Stimulated activated CD8-positive, alpha-beta memory T cell treated with anti-CD3 and anti-CD28 coated beads, Interleukin-2, amount 100 ng/mL, for 48 hours (primary cell): ENCODE results near the gene PRR20G.

Source experiments
- DNase-seq, 2 donors: peaks; one replicate each; pipeline ENCODE4 v3.0.0-alpha.2; 2020; ENCODE audit warnings: low read depth in 2 of 2

The PRR20G gene

DNA sequence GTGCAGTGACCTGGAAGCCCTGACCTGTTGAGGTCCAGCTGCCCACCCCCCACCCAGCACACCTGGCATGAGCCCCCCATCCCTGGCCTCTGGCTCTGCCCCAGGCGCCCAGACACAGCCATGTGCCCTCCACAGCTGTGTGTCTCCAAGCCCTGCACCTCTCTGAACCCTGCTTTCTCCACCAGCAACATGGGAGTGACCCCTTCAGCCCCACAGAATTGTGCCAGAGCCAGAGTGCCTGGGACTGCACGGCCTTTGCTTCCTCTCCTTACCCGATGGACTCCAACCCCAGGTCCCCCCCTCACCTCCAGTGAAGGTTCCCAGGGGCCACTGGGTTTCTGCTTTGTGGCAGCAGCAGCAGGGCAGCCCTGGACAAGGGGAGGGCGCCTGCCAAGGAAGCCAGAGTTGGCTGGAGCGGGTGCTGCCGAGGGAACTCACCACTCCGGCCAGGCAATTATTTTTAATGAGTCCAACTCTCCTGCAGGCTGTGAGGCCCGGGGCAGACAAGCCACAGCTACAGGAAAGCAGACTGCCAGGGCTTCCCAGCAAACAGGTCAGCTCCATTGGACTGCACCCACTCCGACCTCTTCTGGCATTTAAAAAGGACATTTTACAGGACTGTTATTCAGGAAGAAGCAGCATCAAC lies 24.1 kb downstream of the PRR20G start:
- DNase-seq, result no peak

GRCh38 chr3:127263037-127263436 lies 24.8 kb downstream of the PRR20G start:
- DNase-seq, result no peak

DNA sequence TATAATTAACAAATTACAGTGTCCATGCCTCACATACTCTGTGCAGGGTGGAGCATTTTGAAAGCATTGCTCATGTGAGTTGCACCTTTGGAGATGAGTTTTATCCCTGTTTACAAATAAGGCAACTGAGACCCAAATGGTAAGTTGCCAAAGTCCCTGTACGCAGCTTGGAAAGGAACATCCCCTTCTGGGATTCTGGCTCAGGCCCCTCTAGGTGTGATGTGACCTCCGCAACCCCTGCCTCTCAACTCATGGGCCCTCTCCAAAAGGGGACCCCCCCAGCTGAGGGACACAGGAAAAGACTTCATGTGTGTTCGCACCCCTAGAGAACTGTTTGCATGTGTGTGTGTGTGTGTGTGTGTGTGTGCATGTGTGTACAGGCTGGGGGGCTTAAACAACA lies 25.3 kb downstream of the PRR20G start:
- DNase-seq, result no peak

DNA sequence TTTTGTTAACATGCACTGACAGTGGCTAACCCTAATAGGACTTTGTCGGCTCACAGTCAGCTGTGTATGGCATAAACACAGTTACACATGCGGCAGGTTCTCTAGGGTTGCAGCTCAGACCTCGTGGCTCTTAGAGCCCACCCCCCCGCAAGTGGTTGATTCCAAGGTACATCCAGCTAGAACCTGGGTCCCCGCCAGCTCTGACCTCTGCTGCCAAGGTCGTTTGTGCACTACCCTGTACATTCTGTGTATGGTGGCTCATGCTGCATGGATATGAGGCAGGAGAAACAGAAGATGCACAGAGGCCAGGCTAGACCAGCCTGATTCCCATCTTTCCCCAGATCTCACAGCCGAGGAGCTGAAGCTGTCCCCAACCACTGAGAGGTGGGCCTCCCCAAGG lies 25.9 kb downstream of the PRR20G start:
- DNase-seq, result no peak

DNA sequence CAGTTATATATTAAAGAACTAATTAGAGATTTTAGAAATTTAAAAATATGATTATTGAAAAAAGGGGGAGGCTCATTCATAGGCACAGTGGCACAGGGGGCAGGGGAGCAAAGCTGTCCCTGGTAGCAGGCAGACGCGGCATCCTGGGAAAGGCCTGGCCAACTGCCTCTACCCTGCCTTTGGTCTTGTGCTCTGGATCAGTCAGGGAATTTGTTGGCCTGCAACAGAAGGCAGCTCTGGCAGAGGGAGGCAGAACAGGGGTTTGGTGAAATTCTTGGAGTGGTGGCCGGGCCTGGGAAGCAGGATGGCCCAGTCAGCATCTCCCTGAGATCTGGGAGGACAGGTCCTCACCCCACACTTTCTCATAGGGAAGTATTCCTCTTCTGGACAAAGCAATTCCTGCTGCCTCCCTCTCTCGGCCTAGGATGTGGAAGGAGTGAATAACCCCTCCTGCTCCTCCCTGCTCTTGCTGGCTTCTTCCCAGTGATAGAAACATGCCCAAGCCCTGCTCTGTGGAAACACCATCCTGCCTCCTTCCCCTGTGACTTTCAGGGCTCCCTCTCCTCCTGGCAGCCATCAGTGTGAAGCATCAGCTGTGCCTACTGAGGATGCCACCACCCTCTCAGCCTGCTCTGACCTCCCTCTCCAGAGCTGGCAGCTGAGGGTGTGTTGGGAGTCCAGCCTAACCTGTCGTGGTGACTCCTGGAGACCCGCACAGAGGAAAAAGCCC lies 26.9 kb downstream of the PRR20G start:
- DNase-seq, result no peak

DNA sequence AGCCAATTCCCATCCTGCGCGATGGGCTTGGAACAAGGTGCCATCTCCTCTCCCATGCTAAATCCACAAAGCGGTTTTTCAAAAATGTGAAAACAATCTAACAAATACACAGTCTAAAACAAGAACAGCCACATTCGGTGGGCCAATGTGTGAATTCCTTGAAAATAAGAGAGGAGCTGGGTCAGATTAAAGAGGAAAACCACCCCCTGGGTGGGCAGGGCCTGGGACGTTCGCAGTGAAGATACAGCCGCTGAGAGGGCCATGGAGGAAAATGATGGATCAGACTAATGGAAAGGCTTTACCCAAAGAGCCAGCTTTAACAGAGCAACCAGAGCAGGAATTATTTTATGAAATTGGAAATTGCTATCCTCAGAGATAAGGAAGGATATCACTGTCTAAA lies 27.4 kb downstream of the PRR20G start:
- no peak for DNase-seq

- DNase-seq, result no peak
Measured at GRCh38 chr3:127259882-127260281, 28.0 kb downstream of the PRR20G start.

DNA sequence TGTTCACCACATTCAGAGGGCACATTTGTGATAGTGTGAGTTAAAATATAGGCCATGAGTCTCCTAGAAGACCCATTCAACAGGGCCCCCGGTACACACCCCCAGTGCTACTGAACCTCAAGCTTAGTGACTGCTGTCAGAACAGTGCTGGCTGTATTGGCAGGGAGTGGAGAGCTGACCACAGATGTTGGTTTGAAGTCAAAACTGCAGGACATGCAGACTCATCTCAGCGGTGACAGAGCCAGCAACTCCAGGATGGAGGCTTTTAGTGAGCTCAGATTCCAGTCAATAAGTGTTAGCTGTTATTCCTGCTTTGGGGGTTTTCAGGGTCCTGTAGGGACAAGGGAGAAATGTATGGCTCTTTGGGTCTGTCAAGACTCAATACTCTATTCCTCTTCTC lies 29.1 kb downstream of the PRR20G start:
- no peak for DNase-seq

DNA sequence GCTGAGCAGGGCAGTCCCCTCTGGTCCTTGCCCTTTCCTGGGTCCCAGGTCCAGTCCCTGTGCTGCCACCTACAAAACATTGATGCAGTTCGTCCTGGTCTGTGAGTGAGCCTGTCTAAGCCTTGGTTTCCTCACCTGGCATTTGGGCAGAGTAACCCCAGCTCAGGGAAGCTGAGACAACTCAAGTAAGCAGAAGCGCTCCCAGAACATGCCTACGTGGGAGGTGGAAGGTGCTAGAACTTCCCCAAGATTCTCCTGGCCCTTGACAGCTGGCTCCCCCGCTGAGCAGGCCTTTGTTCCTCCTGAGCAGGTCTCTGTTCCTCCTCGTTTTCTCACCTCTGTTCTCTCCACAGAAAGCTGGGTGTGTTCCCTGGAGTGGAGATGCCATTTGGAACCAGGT lies 30.5 kb downstream of the PRR20G start:
- no peak for DNase-seq

GRCh38 chr3:127256733-127257271 lies 31.0 kb downstream of the PRR20G start:
- no peak for DNase-seq

DNA sequence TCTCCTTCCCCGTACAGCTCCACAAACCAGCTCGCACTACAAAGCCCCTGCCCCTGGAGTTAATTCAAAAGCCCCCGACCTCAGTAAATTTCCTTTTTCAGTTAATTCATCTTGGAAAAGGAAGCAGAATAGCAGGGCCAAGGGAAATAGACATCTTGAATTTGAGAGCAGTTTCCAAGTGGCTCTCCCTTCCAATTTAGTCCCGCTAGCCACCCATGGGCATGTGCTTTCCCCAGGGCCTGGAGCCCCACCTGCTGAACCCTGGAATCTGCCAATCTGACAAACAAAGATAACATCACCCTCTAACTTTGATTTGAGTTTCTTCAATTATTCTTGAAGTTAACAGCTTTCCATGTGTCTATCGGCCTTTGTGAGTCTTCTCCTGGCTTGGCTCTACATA lies 31.7 kb downstream of the PRR20G start:
- DNase-seq, result no peak

DNA sequence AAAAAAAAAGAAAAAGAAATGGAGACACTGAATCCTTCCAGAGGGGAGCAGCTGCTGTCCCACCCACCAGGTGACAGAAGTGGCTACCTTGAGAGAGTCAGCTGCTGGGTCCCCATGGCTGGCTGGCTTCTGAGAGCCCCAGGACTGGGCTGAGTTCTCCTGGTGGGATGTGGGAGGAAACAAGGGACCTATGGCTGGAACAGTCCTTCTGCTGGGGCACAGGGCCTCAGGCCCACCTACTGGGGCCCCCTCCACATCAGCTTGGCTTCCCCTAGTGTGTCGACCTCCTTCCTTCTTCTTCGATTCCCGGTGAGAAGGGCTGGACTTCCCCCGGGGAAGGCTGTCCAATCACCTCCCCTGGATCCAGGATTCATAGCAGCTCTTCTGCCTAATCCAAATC lies 32.3 kb downstream of the PRR20G start:
- DNase-seq, result no peak

GRCh38 chr3:127254730-127255129 lies 33.1 kb downstream of the PRR20G start:
- no peak for DNase-seq

DNA sequence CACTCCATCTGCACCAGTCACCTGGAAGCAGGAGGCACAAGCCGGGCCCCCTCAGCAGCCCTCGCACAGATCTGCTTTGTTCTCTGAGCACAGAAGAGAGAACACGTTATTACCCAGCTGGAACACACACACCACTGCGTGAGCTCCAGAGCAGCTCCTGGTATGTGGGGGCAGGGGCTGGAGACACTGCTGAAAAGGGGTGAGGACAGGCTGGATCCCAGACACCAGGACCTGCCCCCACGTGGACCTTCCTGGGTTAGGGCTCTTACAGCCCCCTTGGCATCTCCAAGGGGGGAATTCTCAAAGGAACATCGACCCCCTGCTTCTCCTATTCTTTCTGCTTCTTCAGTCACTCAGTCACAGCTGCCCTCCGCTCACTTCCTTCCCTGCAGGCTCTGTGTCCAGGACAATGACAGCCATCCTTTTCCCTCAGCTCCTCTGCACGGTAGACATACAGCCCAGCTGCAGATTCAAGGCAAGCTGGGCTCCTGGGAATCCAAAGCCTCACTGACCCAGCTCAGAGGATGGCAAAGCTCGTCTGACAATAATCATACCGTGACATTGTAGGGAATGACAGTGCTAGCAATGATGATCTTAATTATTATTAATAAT lies 33.7 kb downstream of the PRR20G start:
- DNase-seq, result no peak

DNA sequence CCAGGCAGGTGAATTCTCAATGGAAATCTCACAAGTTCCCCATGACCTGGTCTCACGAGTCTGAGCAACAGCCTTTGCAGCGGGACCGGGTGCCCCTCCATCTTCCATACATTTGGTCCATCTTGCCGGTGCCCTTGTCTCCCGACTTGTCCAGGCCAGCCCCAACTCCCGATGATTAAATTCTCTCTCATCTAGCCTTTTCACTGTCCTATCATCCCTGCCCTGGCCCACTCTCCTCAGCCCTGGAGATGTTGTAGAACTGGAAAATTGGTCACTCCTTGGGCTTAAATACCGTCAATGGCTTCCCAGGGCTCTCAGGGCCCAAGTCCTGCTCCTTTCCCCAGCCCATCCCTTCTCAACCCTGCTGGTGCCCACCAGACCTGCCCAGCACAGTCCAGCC lies 34.4 kb downstream of the PRR20G start:
- DNase-seq, result no peak

- DNase-seq, result no peak
Measured at GRCh38 chr3:127252446-127252845, 35.4 kb downstream of the PRR20G start.

- no peak for DNase-seq
Measured at GRCh38 chr3:127250032-127250431, 37.8 kb downstream of the PRR20G start.

DNA sequence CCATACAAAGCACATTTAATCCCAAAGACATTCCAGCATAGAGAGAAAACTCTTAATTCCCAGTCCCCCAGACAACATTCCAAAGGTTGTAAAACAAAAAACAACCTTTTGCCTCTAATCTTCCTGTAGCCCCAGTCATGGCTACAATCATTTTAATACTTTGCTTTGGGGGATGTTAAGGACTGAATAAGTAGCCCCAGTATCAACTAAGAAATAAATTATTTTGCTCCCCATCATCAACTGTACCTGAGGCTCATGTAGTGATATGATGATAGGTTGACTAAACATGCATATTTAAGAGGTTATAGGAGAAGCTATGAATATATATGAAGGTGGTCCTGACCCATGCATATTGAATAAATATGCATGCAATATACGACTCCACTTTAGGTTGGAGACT lies 40.6 kb downstream of the PRR20G start:
- DNase-seq, result no peak

- no peak for DNase-seq
Measured at GRCh38 chr3:127238602-127239001, 49.2 kb downstream of the PRR20G start.

GRCh38 chr3:127237835-127238234 lies 50.0 kb downstream of the PRR20G start:
- DNase-seq, result no peak

- DNase-seq, result no peak
Measured at GRCh38 chr3:127235706-127236105, 52.1 kb downstream of the PRR20G start.

- DNase-seq, result no peak
Measured at GRCh38 chr3:127234778-127235177, 53.1 kb downstream of the PRR20G start.
